Keratinocyte (primary cell): ENCODE data around the gene PTGDR2. TPM values are rescaled to one million over a fixed set of nuclear protein-coding genes. Genes with fewer than 3 reads are reported as not detected.

Experiments used
- DNase-seq: peaks from one replicate; pipeline ENCODE4 v3.0.0-alpha.2; 2011; ENCODE audit warnings: low read depth, missing footprints, low spot score
- FAIRE-seq: peaks from 2 replicates; lab custom pipeline; 2011; peaks lifted over from hg19 to GRCh38; lab: Jason Lieb, UNC
- H2AFZ ChIP-seq: 2 replicates; pipeline ENCODE4 v1.6.0; 2012; ENCODE audit warnings: low read length, control low read depth, inconsistent platforms; ENCODE audit not compliant: control insufficient read depth
- H3K27ac ChIP-seq: 2 replicates; pipeline ENCODE4 v1.5.1; 2011; ENCODE audit warnings: low read length; ENCODE audit not compliant: control insufficient read depth, insufficient read depth
- H3K27me3 ChIP-seq: 3 replicates; pipeline ENCODE4 v1.6.0; 2011; ENCODE audit warnings: low read length; ENCODE audit not compliant: control insufficient read depth, insufficient read depth; ENCODE audit errors: extremely low read depth
- H3K36me3 ChIP-seq, 2 experiments: 2 replicates in 1 of 2; 3 replicates in 1 of 2; pipeline ENCODE4 v1.5.1; 2011; ENCODE audit warnings: low read length in 2 of 2, mild to moderate bottlenecking in 1 of 2; ENCODE audit not compliant: control insufficient read depth in 2 of 2, insufficient read depth in 2 of 2; ENCODE audit errors: extremely low read depth in 1 of 2
- H3K4me1 ChIP-seq: 3 replicates; pipeline ENCODE4 v1.5.1; 2011; ENCODE audit warnings: low read length; ENCODE audit not compliant: control insufficient read depth, insufficient read depth; ENCODE audit errors: extremely low read depth
- H3K4me2 ChIP-seq: 3 replicates; pipeline ENCODE4 v1.6.0; 2011; ENCODE audit warnings: low read depth, low read length; ENCODE audit not compliant: control insufficient read depth, insufficient read depth; ENCODE audit errors: extremely low read depth
- H3K4me3 ChIP-seq, 3 experiments: fragments of 200-600 bp in 1 of 3; sonication (generic) in 1 of 3; 2 replicates in 2 of 3; 3 replicates in 1 of 3; pipeline ENCODE4 v1.5.1; 2011 to 2016; ENCODE audit warnings: low read length in 3 of 3, mild to moderate bottlenecking in 3 of 3, control low read depth in 2 of 3, inconsistent platforms in 1 of 3, low read depth in 1 of 3, mixed read lengths in 1 of 3, mixed run types in 1 of 3, moderate library complexity in 1 of 3; ENCODE audit not compliant: control insufficient read depth in 2 of 3, insufficient read depth in 2 of 3; ENCODE audit errors: extremely low read depth in 1 of 3
- H3K79me2 ChIP-seq: 2 replicates; pipeline ENCODE4 v1.6.0; 2012; ENCODE audit warnings: low read length; ENCODE audit not compliant: control insufficient read depth, insufficient read depth
- H3K9ac ChIP-seq: 3 replicates; pipeline ENCODE4 v1.6.0; 2011; ENCODE audit warnings: low read length; ENCODE audit not compliant: control insufficient read depth, insufficient read depth; ENCODE audit errors: extremely low read depth
- H3K9me1 ChIP-seq: 3 replicates; pipeline ENCODE4 v1.6.0; 2011; ENCODE audit warnings: low read length; ENCODE audit not compliant: control insufficient read depth, insufficient read depth; ENCODE audit errors: extremely low read depth
- H3K9me3 ChIP-seq: 2 replicates; pipeline ENCODE4 v1.5.1; 2012; ENCODE audit warnings: low read depth, low read length; ENCODE audit not compliant: control insufficient read depth
- H4K20me1 ChIP-seq: 3 replicates; pipeline ENCODE4 v1.6.0; 2011; ENCODE audit warnings: low read length; ENCODE audit not compliant: control insufficient read depth, insufficient read depth; ENCODE audit errors: extremely low read depth
- EZH2 ChIP-seq: IDR thresholded peaks from one replicate; pipeline ENCODE4 v1.6.1; 2012; ENCODE audit warnings: inconsistent platforms, mild to moderate bottlenecking, low read length, moderate library complexity
- dilution Hi-C: fragments of 300-500 bp; cut with MboI; formaldehyde crosslinking; loops from one replicate; pipeline ENCODE4 v1.7.0; 2020; ENCODE audit warnings: low sequenced_read_pairs; ENCODE audit not compliant: extremely low pct_ligation_motif_present
- polyA plus RNA-seq, 5 experiments: library from polyadenylated mRNA; depleted of rRNA in 3 of 5; stranded (reverse) in 3 of 5; stranded (forward) in 1 of 5; unstranded in 1 of 5; fragments of >200 nt; gene quantifications; 1 replicate in 1 of 5; 2 replicates in 3 of 5; 3 replicates in 1 of 5; pipeline versions ENCODE4 v1.2.1 to v1.2.3, GENCODE V29; 2011 to 2012; ENCODE audit warnings: missing spikeins in 2 of 5, low read depth in 1 of 5, low replicate concordance in 1 of 5
- TF ChIP-seq, protein P1 (sequence below), 3 experiments: IDR thresholded peaks in 1 of 3; conservative IDR thresholded peaks in 1 of 3; optimal IDR thresholded peaks in 1 of 3; 2 replicates in 2 of 3; 3 replicates in 1 of 3; pipeline versions ENCODE3 to v1.5.1; 2011; ENCODE audit warnings: low read length in 3 of 3, mild to moderate bottlenecking in 3 of 3, moderate library complexity in 2 of 3, control low read depth in 1 of 3, inconsistent platforms in 1 of 3; ENCODE audit not compliant: insufficient read depth in 2 of 3; ENCODE audit errors: extremely low read depth in 1 of 3

The PTGDR2 gene
- polyA plus RNA-seq, 1 donor (not counting 4 experiments of a cell fraction or from before 2014, with no cell fraction given), result not detected

DNA sequence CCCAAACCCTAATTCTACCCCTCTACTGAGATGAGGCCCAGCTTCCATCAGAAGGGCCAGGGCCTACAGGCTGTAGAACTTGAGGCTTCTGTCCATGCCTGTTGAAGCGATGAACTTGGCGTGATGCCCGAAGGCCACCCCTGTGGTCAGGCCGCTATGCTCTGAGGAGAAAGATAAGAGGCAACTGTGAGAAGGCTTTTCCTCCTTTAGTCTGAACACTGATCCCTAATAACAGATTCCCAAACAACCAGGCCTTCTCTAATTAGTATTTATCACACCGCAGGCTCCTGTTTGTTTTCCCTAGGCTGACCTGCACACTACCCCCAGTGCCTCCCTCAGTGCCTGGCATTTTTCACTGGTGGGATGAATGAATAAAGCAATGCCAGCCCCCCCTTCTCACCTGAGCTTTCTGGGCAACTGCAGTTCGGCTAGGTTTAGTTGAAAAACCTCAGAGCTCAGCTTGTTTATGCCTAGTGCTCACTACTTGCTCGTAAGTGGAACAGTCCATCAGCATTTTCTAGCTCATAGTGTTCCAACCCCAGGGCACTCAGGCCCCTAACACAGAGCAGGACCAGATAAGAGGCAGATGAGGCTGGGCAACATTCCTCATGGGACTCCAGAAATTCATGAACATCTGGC is 35.5 kb upstream of the PTGDR2 start:
- Histone ChIP-seq H3K4me2 (no peak overlapping the region), H3K27me3 (no peaks in the 10 kb centered on the region), H3K36me3 (peaks cover 6 to 22% of the 10 kb centered on the region in 2 experiments), H3K79me2 (no peaks in the 10 kb centered on the region), H3K9me3 (no peaks in the 10 kb centered on the region), H2AFZ (no peak overlapping the region), H3K9me1 (no peaks in the 10 kb centered on the region), H3K4me1 (no peaks in the 10 kb centered on the region), H4K20me1 (no peaks in the 10 kb centered on the region), H3K4me3 (no peak overlapping the region), H3K27ac (no peak overlapping the region), H3K9ac (no peak overlapping the region)
- no peak for FAIRE-seq
- dilution Hi-C loops, result no loop called here
- TF ChIP-seq EZH2, result no peak
- TF ChIP-seq, protein P1, sequence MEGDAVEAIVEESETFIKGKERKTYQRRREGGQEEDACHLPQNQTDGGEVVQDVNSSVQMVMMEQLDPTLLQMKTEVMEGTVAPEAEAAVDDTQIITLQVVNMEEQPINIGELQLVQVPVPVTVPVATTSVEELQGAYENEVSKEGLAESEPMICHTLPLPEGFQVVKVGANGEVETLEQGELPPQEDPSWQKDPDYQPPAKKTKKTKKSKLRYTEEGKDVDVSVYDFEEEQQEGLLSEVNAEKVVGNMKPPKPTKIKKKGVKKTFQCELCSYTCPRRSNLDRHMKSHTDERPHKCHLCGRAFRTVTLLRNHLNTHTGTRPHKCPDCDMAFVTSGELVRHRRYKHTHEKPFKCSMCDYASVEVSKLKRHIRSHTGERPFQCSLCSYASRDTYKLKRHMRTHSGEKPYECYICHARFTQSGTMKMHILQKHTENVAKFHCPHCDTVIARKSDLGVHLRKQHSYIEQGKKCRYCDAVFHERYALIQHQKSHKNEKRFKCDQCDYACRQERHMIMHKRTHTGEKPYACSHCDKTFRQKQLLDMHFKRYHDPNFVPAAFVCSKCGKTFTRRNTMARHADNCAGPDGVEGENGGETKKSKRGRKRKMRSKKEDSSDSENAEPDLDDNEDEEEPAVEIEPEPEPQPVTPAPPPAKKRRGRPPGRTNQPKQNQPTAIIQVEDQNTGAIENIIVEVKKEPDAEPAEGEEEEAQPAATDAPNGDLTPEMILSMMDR (optimal IDR thresholded peaks at IDR 0.05 in 1 of 3, IDR thresholded peaks at IDR 0.05 in 1 of 3, conservative IDR thresholded peaks at IDR 0.05 in 1 of 3; ENCODE audit: extremely low read depth in 1 of 3, insufficient read depth in 2 of 3, low read length in 3 of 3), result no peak
- no peak for DNase-seq

GRCh38 chr11:60890696-60891095 is 34.9 kb upstream of the PTGDR2 start:
- no peaks in the 10 kb centered on the region for H3K4me1 ChIP-seq
- TF ChIP-seq, protein P1 (optimal IDR thresholded peaks at IDR 0.05 in 1 of 3, IDR thresholded peaks at IDR 0.05 in 1 of 3, conservative IDR thresholded peaks at IDR 0.05 in 1 of 3; ENCODE audit: extremely low read depth in 1 of 3, insufficient read depth in 2 of 3, low read length in 3 of 3), result no peak
- TF ChIP-seq EZH2, result no peak
- no peaks in the 10 kb centered on the region for H3K27me3 ChIP-seq
- no peaks in the 10 kb centered on the region for H3K9me3 ChIP-seq
- H2AFZ ChIP-seq, result no peak overlapping the region
- no peaks in the 10 kb centered on the region for H3K79me2 ChIP-seq
- no peaks in the 10 kb centered on the region for H4K20me1 ChIP-seq
- no peaks in the 10 kb centered on the region for H3K9me1 ChIP-seq
- no peak overlapping the region for H3K4me2 ChIP-seq
- DNase-seq (no peak), FAIRE-seq (no peak)
- H3K9ac ChIP-seq, result no peak overlapping the region
- no peak overlapping the region for H3K4me3 ChIP-seq
- no peak overlapping the region for H3K27ac ChIP-seq
- peaks cover 2 to 20% of the 10 kb centered on the region in 2 experiments for H3K36me3 ChIP-seq
- dilution Hi-C loops, result no loop called here
